HepG2 (cell line): ENCODE data around the gene RTN4. TPM values are rescaled to one million over a fixed set of nuclear protein-coding genes. Genes with fewer than 3 reads are reported as not detected.

Source experiments
- BHLHE40 ChIP-seq: IDR thresholded peaks from 2 replicates; pipeline ENCODE4 v1.6.1; 2011; ENCODE audit warnings: low read length, improper control_type of control experiment
- CEBPB ChIP-seq: IDR thresholded peaks from 2 replicates; pipeline ENCODE4 v1.6.1; 2011; ENCODE audit warnings: low read depth, low read length, improper control_type of control experiment, borderline replicate concordance
- GATA4 ChIP-seq: sonication (generic); IDR thresholded peaks from 2 replicates; pipeline ENCODE4 v1.6.1; 2016; ENCODE audit warnings: antibody characterized with exemption, low read depth, borderline replicate concordance
- HDAC6 ChIP-seq: fragments of 200-600 bp; sonication (generic); IDR thresholded peaks from 2 replicates; pipeline ENCODE4 v1.7.0; 2017; ENCODE audit warnings: mild to moderate bottlenecking, antibody characterized with exemption, low read length, low read depth
- HES4 ChIP-seq: sonication (generic); formaldehyde crosslinking; IDR thresholded peaks from 2 replicates; pipeline ENCODE4 v1.9.0; 2021; ENCODE audit warnings: mild to moderate bottlenecking, missing genetic modification reagents, borderline replicate concordance
- NFATC3 ChIP-seq: sonication (generic); formaldehyde crosslinking; IDR thresholded peaks from 2 replicates; pipeline ENCODE4 v1.5.1; 2020; ENCODE audit warnings: mild to moderate bottlenecking, missing genetic modification reagents
- NONO ChIP-seq, 2 experiments: fragments of 450-650 bp in 1 of 2; sonication (generic) in 1 of 2; formaldehyde crosslinking in 1 of 2; IDR thresholded peaks in 1 of 2; conservative IDR thresholded peaks in 1 of 2; 2 replicates each; pipeline versions ENCODE4 v1.6.1 to v1.8.0; 2017 to 2022; ENCODE audit warnings: mild to moderate bottlenecking in 1 of 2, missing genetic modification reagents in 1 of 2, moderate library complexity in 1 of 2
- POLR2AphosphoS5 ChIP-seq: IDR thresholded peaks from 2 replicates; pipeline ENCODE4 v1.6.1; 2012; ENCODE audit warnings: low read depth, low read length
- RCOR2 ChIP-seq: IDR thresholded peaks from 2 replicates; pipeline ENCODE4 v1.6.1; 2016; ENCODE audit warnings: missing biosample characterization, missing genetic modification reagents
- RXRB ChIP-seq: IDR thresholded peaks from 2 replicates; pipeline ENCODE4 v1.6.1; 2016; ENCODE audit warnings: borderline replicate concordance, missing genetic modification reagents, missing compliant biosample characterization
- SAP130 ChIP-seq: IDR thresholded peaks from 2 replicates; pipeline ENCODE4 v1.6.1; 2016; ENCODE audit warnings: low read depth
- SOX5 ChIP-seq: IDR thresholded peaks from 2 replicates; pipeline ENCODE4 v1.6.1; 2016; ENCODE audit warnings: borderline replicate concordance
- TAF1 ChIP-seq: sonication (generic); formaldehyde crosslinking; IDR thresholded peaks from 2 replicates; pipeline ENCODE4 v1.4.0; 2020; ENCODE audit warnings: missing genetic modification reagents
- TGIF2 ChIP-seq: IDR thresholded peaks from 2 replicates; pipeline ENCODE4 v1.6.1; 2016; ENCODE audit warnings: control low read depth, missing compliant biosample characterization
- TRIM24 ChIP-seq: sonication (generic); formaldehyde crosslinking; IDR thresholded peaks from 2 replicates; pipeline ENCODE4 v1.8.0; 2022; ENCODE audit warnings: mild to moderate bottlenecking, missing genetic modification reagents
- ZBTB3 ChIP-seq: sonication (generic); formaldehyde crosslinking; IDR thresholded peaks from 2 replicates; pipeline ENCODE4 v1.4.0; 2020; ENCODE audit warnings: low read depth, mild to moderate bottlenecking, moderate library complexity, missing genetic modification reagents, borderline replicate concordance
- ZBTB7B ChIP-seq: sonication (generic); formaldehyde crosslinking; IDR thresholded peaks from 2 replicates; pipeline ENCODE4 v1.4.0; 2020; ENCODE audit warnings: missing genetic modification reagents
- ZFP90 ChIP-seq: sonication (generic); formaldehyde crosslinking; IDR thresholded peaks from 2 replicates; pipeline ENCODE4 v1.8.0; 2022; ENCODE audit warnings: missing genetic modification reagents, mild to moderate bottlenecking, inconsistent platforms, borderline replicate concordance
- ZFY ChIP-seq: sonication (generic); formaldehyde crosslinking; IDR thresholded peaks from 2 replicates; pipeline ENCODE4 v1.4.0; 2020; ENCODE audit warnings: missing genetic modification reagents
- ZNF44 ChIP-seq: sonication (generic); formaldehyde crosslinking; IDR thresholded peaks from 2 replicates; pipeline ENCODE4 v1.5.1; 2020; ENCODE audit warnings: mild to moderate bottlenecking, missing genetic modification reagents
- ZNF563 ChIP-seq: sonication (generic); formaldehyde crosslinking; IDR thresholded peaks from 2 replicates; pipeline ENCODE4 v1.8.0; 2022; ENCODE audit warnings: mild to moderate bottlenecking, moderate library complexity, missing genetic modification reagents
- ZNF607 ChIP-seq: sonication (generic); formaldehyde crosslinking; IDR thresholded peaks from 2 replicates; pipeline ENCODE4 v1.5.1; 2020; ENCODE audit warnings: missing genetic modification reagents, mild to moderate bottlenecking, borderline replicate concordance
- ZNF629 ChIP-seq: sonication (generic); formaldehyde crosslinking; conservative IDR thresholded peaks from 2 replicates; pipeline ENCODE4 v1.5.0; 2020; ENCODE audit warnings: missing genetic modification reagents
- polyA plus RNA-seq, 8 experiments: library from polyadenylated mRNA; depleted of rRNA in 3 of 8; stranded (reverse) in 7 of 8; unstranded in 1 of 8; fragments of >200 nt; fragmentation: Illumina TruSeq in 4 of 8; extraction: Trizol in 4 of 8; gene quantifications; 2 replicates each; pipeline versions ENCODE4 v1.2.1 to v1.2.3, GENCODE V29; 2011 to 2016; ENCODE audit warnings: low read depth in 4 of 8, missing spikeins in 1 of 8, mixed read lengths in 1 of 8; ENCODE audit not compliant: insufficient read depth in 1 of 8
- total RNA-seq, 5 experiments: library from RNA; depleted of rRNA; stranded (reverse); fragments of >200 nt; fragmentation: Illumina TruSeq; extraction: Trizol; gene quantifications; 2 replicates each; pipeline ENCODE4 v1.2.3, GENCODE V29; 2016; ENCODE audit warnings: low read depth in 1 of 5
- TF ChIP-seq, protein P1 (sequence below): IDR thresholded peaks from 2 replicates; pipeline ENCODE4 v1.6.1; 2016; ENCODE audit warnings: missing compliant biosample characterization, missing genetic modification reagents, borderline replicate concordance
- TF ChIP-seq, protein P2 (sequence below): sonication (generic); formaldehyde crosslinking; IDR thresholded peaks from 2 replicates; pipeline ENCODE4 v1.4.0; 2020; ENCODE audit warnings: mild to moderate bottlenecking, missing genetic modification reagents
- TF ChIP-seq, protein P3 (sequence below): IDR thresholded peaks from 2 replicates; pipeline ENCODE4 v1.6.1; 2016; ENCODE audit warnings: mild to moderate bottlenecking
- TF ChIP-seq, protein P4 (sequence below): sonication (generic); formaldehyde crosslinking; IDR thresholded peaks from 2 replicates; pipeline ENCODE4 v1.8.0; 2022; ENCODE audit warnings: mild to moderate bottlenecking, missing genetic modification reagents

RTN4 gene
- total and polyA plus RNA-seq, 2 of the 13 experiments (the other 11 are each of a cell fraction or from before 2014, with no cell fraction given): 98.4 to 133 TPM

DNA sequence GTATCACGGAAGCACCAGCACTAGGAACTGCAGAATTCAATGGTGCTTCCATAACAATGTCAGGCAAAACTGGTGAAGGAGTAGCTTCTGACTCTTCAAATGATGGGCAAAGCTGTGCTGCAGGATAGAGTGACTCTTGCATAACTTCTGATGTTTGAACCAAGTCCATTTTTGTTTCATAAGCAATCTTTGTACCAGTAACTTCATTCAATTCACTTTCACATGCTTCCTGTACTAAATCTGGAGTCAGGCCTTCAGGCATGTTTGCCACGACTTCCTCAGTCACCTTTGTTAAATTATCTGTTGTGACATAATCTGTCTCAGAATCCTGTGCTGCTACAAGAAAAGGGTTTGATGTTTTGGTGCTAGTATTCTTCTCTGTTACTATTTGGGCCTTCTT lies 24.0 kb downstream of the RTN4 start (continued):
- TF ChIP-seq NFATC3 (CRISPR knock-in tag) (no peak), SAP130 (CRISPR knock-in tag) (peak; percentile 87), TAF1 (CRISPR knock-in tag) (no peak), NONO (IDR thresholded peaks at IDR 0.05) (no peak), NONO (CRISPR knock-in tag; conservative IDR thresholded peaks at IDR 0.05) (0 out of 2 replicates have a peak, but pooled peaks have one; percentile 41), CEBPB (peak; percentile 96), ZBTB7B (CRISPR knock-in tag) (no peak), RXRB (CRISPR knock-in tag) (peak; percentile 85), ZNF44 (CRISPR knock-in tag) (no peak), POLR2AphosphoS5 (no peak), HES4 (CRISPR knock-in tag) (no peak), ZNF607 (CRISPR knock-in tag) (no peak), GATA4 (no peak), RCOR2 (CRISPR knock-in tag) (peak; percentile 87; the same call in 1 of the 2 replicates), ZFY (peak; percentile 32; the same call in 1 of the 2 replicates), SOX5 (CRISPR knock-in tag) (peak; percentile 75; the same call in 1 of the 2 replicates), ZNF563 (CRISPR knock-in tag) (no peak), HDAC6 (no peak), ZBTB3 (CRISPR knock-in tag) (no peak), ZFP90 (CRISPR knock-in tag) (no peak), TRIM24 (CRISPR knock-in tag) (peak; percentile 92), TGIF2 (peak; percentile 60), ZNF629 (CRISPR knock-in tag) (no peak), BHLHE40 (no peak)
- TF ChIP-seq, protein P1, sequence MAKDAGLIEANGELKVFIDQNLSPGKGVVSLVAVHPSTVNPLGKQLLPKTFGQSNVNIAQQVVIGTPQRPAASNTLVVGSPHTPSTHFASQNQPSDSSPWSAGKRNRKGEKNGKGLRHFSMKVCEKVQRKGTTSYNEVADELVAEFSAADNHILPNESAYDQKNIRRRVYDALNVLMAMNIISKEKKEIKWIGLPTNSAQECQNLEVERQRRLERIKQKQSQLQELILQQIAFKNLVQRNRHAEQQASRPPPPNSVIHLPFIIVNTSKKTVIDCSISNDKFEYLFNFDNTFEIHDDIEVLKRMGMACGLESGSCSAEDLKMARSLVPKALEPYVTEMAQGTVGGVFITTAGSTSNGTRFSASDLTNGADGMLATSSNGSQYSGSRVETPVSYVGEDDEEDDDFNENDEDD (CRISPR knock-in tag): peak; percentile 12; the same call in 1 of the 2 replicates
- TF ChIP-seq, protein P2, sequence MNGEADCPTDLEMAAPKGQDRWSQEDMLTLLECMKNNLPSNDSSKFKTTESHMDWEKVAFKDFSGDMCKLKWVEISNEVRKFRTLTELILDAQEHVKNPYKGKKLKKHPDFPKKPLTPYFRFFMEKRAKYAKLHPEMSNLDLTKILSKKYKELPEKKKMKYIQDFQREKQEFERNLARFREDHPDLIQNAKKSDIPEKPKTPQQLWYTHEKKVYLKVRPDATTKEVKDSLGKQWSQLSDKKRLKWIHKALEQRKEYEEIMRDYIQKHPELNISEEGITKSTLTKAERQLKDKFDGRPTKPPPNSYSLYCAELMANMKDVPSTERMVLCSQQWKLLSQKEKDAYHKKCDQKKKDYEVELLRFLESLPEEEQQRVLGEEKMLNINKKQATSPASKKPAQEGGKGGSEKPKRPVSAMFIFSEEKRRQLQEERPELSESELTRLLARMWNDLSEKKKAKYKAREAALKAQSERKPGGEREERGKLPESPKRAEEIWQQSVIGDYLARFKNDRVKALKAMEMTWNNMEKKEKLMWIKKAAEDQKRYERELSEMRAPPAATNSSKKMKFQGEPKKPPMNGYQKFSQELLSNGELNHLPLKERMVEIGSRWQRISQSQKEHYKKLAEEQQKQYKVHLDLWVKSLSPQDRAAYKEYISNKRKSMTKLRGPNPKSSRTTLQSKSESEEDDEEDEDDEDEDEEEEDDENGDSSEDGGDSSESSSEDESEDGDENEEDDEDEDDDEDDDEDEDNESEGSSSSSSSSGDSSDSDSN (CRISPR knock-in tag): no peak
- TF ChIP-seq, protein P3, sequence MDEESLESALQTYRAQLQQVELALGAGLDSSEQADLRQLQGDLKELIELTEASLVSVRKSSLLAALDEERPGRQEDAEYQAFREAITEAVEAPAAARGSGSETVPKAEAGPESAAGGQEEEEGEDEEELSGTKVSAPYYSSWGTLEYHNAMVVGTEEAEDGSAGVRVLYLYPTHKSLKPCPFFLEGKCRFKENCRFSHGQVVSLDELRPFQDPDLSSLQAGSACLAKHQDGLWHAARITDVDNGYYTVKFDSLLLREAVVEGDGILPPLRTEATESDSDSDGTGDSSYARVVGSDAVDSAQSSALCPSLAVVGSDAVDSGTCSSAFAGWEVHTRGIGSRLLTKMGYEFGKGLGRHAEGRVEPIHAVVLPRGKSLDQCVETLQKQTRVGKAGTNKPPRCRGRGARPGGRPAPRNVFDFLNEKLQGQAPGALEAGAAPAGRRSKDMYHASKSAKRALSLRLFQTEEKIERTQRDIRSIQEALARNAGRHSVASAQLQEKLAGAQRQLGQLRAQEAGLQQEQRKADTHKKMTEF (CRISPR knock-in tag): peak; percentile 57; the same call in 1 of the 2 replicates
- TF ChIP-seq, protein P4, sequence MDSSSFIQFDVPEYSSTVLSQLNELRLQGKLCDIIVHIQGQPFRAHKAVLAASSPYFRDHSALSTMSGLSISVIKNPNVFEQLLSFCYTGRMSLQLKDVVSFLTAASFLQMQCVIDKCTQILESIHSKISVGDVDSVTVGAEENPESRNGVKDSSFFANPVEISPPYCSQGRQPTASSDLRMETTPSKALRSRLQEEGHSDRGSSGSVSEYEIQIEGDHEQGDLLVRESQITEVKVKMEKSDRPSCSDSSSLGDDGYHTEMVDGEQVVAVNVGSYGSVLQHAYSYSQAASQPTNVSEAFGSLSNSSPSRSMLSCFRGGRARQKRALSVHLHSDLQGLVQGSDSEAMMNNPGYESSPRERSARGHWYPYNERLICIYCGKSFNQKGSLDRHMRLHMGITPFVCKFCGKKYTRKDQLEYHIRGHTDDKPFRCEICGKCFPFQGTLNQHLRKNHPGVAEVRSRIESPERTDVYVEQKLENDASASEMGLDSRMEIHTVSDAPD: no peak
